K562 (cell line): Measurements from ENCODE around the gene GLIS1. TPM values are rescaled to one million over a fixed set of nuclear protein-coding genes. Genes with fewer than 3 reads are reported as not detected.

Experiments used
- ARID3A ChIP-seq: IDR thresholded peaks from 2 replicates; pipeline ENCODE4 v1.6.1; 2012; ENCODE audit warnings: low read depth, low read length, improper control_type of control experiment, borderline replicate concordance
- BHLHE40 ChIP-seq: IDR thresholded peaks from 2 replicates; pipeline ENCODE4 v1.6.1; 2011; ENCODE audit warnings: low read length, improper control_type of control experiment
- DPF2 ChIP-seq: fragments of 450-650 bp; IDR thresholded peaks from 2 replicates; pipeline ENCODE4 v1.6.1; 2016
- FOXP1 ChIP-seq: sonication (generic); formaldehyde crosslinking; IDR thresholded peaks from 2 replicates; pipeline ENCODE4 v1.8.0; 2022; ENCODE audit warnings: mild to moderate bottlenecking, missing genetic modification reagents
- FOXP4 ChIP-seq: sonication (generic); formaldehyde crosslinking; IDR thresholded peaks from 2 replicates; pipeline ENCODE4 v1.8.0; 2022; ENCODE audit warnings: mild to moderate bottlenecking, missing genetic modification reagents, borderline replicate concordance
- NFE2 ChIP-seq: IDR thresholded peaks from 2 replicates; pipeline ENCODE4 v1.6.1; 2014; ENCODE audit warnings: antibody characterized with exemption, low read depth
- NUFIP1 ChIP-seq: fragments of 450-650 bp; IDR thresholded peaks from 2 replicates; pipeline ENCODE4 v1.6.1; 2018; ENCODE audit not compliant: partially characterized antibody
- PBX2 ChIP-seq, 2 experiments: IDR thresholded peaks in 1 of 2; conservative IDR thresholded peaks in 1 of 2; 2 replicates each; pipeline ENCODE4 v1.6.1; 2016; ENCODE audit warnings: low read depth in 2 of 2, mild to moderate bottlenecking in 1 of 2, missing compliant biosample characterization in 1 of 2, missing genetic modification characterization in 1 of 2, moderate library complexity in 1 of 2
- RFX1 ChIP-seq: fragments of 450-650 bp; IDR thresholded peaks from 2 replicates; pipeline ENCODE4 v1.6.1; 2016; ENCODE audit warnings: mild to moderate bottlenecking, moderate library complexity
- THRA ChIP-seq: fragments of 450-650 bp; IDR thresholded peaks from 2 replicates; pipeline ENCODE4 v1.6.1; 2017; ENCODE audit warnings: mild to moderate bottlenecking, moderate library complexity
- VEZF1 ChIP-seq: fragments of 200-800 bp; sonication (Bioruptor generic); IDR thresholded peaks from 2 replicates; pipeline ENCODE4 v1.6.1; 2017; ENCODE audit warnings: missing genetic modification characterization, missing compliant biosample characterization
- ZFP36 ChIP-seq: fragments of 150-350 bp; IDR thresholded peaks from 2 replicates; pipeline ENCODE4 v1.6.1; 2018; ENCODE audit warnings: low read length, low read depth; ENCODE audit not compliant: partially characterized antibody
- ZNF347 ChIP-seq: fragments of 450-650 bp; formaldehyde crosslinking; IDR thresholded peaks from 2 replicates; pipeline ENCODE4 v1.4.0; 2020; ENCODE audit warnings: low read depth, mild to moderate bottlenecking, moderate library complexity
- ZNF354B ChIP-seq: fragments of 250-450 bp; sonication (Bioruptor Pico); IDR thresholded peaks from 2 replicates; pipeline ENCODE4 v1.4.0; 2020
- ZNF398 ChIP-seq: fragments of 250-450 bp; sonication (Bioruptor Pico); IDR thresholded peaks from 2 replicates; pipeline ENCODE4 v1.8.0; 2021; ENCODE audit warnings: moderate library complexity, mild to moderate bottlenecking, inconsistent platforms
- ZNF431 ChIP-seq: sonication (generic); formaldehyde crosslinking; IDR thresholded peaks from 2 replicates; pipeline ENCODE4 v1.8.0; 2022; ENCODE audit warnings: mild to moderate bottlenecking, missing genetic modification reagents
- polyA plus RNA-seq, 8 experiments: library from polyadenylated mRNA; depleted of rRNA in 4 of 8; stranded (reverse) in 5 of 8; unstranded in 3 of 8; fragments of >200 nt; fragmentation: Nextera tagmentation in 2 of 8; fragmentation: Illumina TruSeq in 1 of 8; extraction: Ambion mirVana in 2 of 8; extraction: Trizol in 1 of 8; gene quantifications; 2 replicates each; pipeline versions ENCODE4 v1.2.1 to v1.2.3, GENCODE V29; 2011 to 2014; ENCODE audit warnings: inconsistent platforms in 1 of 8, missing spikeins in 1 of 8
- total RNA-seq, 7 experiments: library from RNA; depleted of rRNA in 6 of 7; stranded (reverse); fragments of >200 nt in 6 of 7; fragmentation: Illumina TruSeq in 2 of 7; extraction: Trizol in 2 of 7; gene quantifications; 2 replicates each; pipeline versions ENCODE4 v1.2.1 to v1.2.3, GENCODE V29; 2011 to 2021; ENCODE audit warnings: low replicate concordance in 1 of 7

Gene GLIS1
- total and polyA plus RNA-seq, 9 of the 15 experiments (the other 6 are each of a cell fraction or from before 2014, with no cell fraction given), result not detected

- TF ChIP-seq VEZF1 (CRISPR knock-in tag) (peak; percentile 31), THRA (no peak), DPF2 (no peak), NUFIP1 (no peak), PBX2 (CRISPR knock-in tag; IDR thresholded peaks at IDR 0.05; ENCODE audit: low read depth) (no peak), PBX2 (tag; conservative IDR thresholded peaks at IDR 0.05; ENCODE audit: low read depth) (no peak), ZNF347 (no peak), ARID3A (no peak), NFE2 (no peak), ZNF354B (CRISPR knock-in tag) (no peak), FOXP1 (CRISPR knock-in tag) (no peak), FOXP4 (no peak), ZNF398 (CRISPR knock-in tag) (no peak), RFX1 (no peak), ZNF431 (CRISPR knock-in tag) (no peak), BHLHE40 (no peak), ZFP36 (peak; percentile 50)
These were observed 118.7 kb downstream of the GLIS1 start (continued) for GRCh38 chr1:53620061-53620855.
